Neuron (in vitro differentiated cells): Measurements from ENCODE around the gene C16orf89.
A peak's percentile ranks its signal among the peaks of the same experiment; 100 is the strongest.
"Not testable (repeated sequence)": the region's sequence is repeated elsewhere in the genome, so short reads cannot be mapped to it uniquely, and the experiment has no call there.

Experiments
- H2AFZ ChIP-seq: one replicate; pipeline ENCODE4 v1.6.1; 2013; ENCODE audit warnings: low read depth, mild to moderate bottlenecking, inconsistent platforms, low read length, moderate library complexity
- H3K27me3 ChIP-seq: one replicate; pipeline ENCODE4 v1.6.1; 2013; ENCODE audit warnings: low read length; ENCODE audit not compliant: insufficient read depth
- H3K36me3 ChIP-seq: one replicate; pipeline ENCODE4 v1.6.1; 2013; ENCODE audit warnings: low read length; ENCODE audit not compliant: insufficient read depth
- H3K4me1 ChIP-seq: one replicate; pipeline ENCODE4 v1.6.1; 2013; ENCODE audit warnings: low read length; ENCODE audit not compliant: insufficient read depth
- H3K4me3 ChIP-seq: 2 replicates; pipeline ENCODE4 v1.5.1; 2013; ENCODE audit warnings: mild to moderate bottlenecking, low read length, moderate library complexity
- H3K9me3 ChIP-seq: one replicate; pipeline ENCODE4 v1.6.1; 2013; ENCODE audit warnings: low read length

The C16orf89 gene

GRCh38 chr16:5073771-5074170 lies 8.0 kb upstream of the C16orf89 start:
- not testable (repeated sequence) for H3K4me1 ChIP-seq, H3K4me3 ChIP-seq, H2AFZ ChIP-seq, H3K9me3 ChIP-seq, H3K27me3 ChIP-seq
- peaks cover 22% of the 10 kb centered on the region for H3K36me3 ChIP-seq

GRCh38 chr16:5073279-5073629 lies 7.5 kb upstream of the C16orf89 start:
- Histone ChIP-seq H2AFZ (no peak overlapping the region), H3K9me3 (no peaks in the 10 kb centered on the region), H3K27me3 (no peaks in the 10 kb centered on the region), H3K4me3 (no peak overlapping the region), H3K36me3 (peaks cover 22% of the 10 kb centered on the region), H3K4me1 (peaks cover 6% of the 10 kb centered on the region)

- Histone ChIP-seq H2AFZ (peak overlapping the region; percentile 99), H3K4me3 (peak overlapping the region; percentile 93), H3K36me3 (peaks cover 22% of the 10 kb centered on the region), H3K27me3 (no peaks in the 10 kb centered on the region), H3K9me3 (no peaks in the 10 kb centered on the region), H3K4me1 (peaks cover 6% of the 10 kb centered on the region)
These were observed 6.8 kb upstream of the C16orf89 start for GRCh38 chr16:5072334-5073278.

GRCh38 chr16:5071681-5072333 lies 6.1 kb upstream of the C16orf89 start, which contains the start of gene ALG1:
Gene ALG1, plus strand, starts transcription at chr16:5071843. Its CDS starts 7 bp downstream, at chr16:5071850.
- Histone ChIP-seq H3K36me3 (peaks cover 17% of the 10 kb centered on the region), H3K4me1 (peaks cover 9% of the 10 kb centered on the region), H3K4me3 (peak within 1 kb of the TSS; percentile 93), H2AFZ (peak within 1 kb of the TSS; percentile 99), H3K9me3 (no peaks in the 10 kb centered on the region), H3K27me3 (no peaks in the 10 kb centered on the region)

GRCh38 chr16:5071341-5071680 lies 5.6 kb upstream of the C16orf89 start:
- peak overlapping the region; percentile 93 for H3K4me3 ChIP-seq
- peaks cover 9% of the 10 kb centered on the region for H3K4me1 ChIP-seq
- H3K9me3 ChIP-seq: no peaks in the 10 kb centered on the region
- H2AFZ ChIP-seq: peak overlapping the region; percentile 99
- H3K27me3 ChIP-seq: no peaks in the 10 kb centered on the region
- peaks cover 14% of the 10 kb centered on the region for H3K36me3 ChIP-seq

- Histone ChIP-seq H3K27me3 (no peaks in the 10 kb centered on the region), H3K4me1 (peaks cover 9% of the 10 kb centered on the region), H3K36me3 (peaks cover 7% of the 10 kb centered on the region), H3K9me3 (no peaks in the 10 kb centered on the region), H3K4me3 (no peak overlapping the region), H2AFZ (peak overlapping the region; percentile 99)
These were observed 4.9 kb upstream of the C16orf89 start for GRCh38 chr16:5070431-5071186.

- peaks cover 9% of the 10 kb centered on the region for H3K4me1 ChIP-seq
- no peaks in the 10 kb centered on the region for H3K27me3 ChIP-seq
- no peaks in the 10 kb centered on the region for H3K36me3 ChIP-seq
- no peak overlapping the region for H3K4me3 ChIP-seq
- H3K9me3 ChIP-seq: no peaks in the 10 kb centered on the region
- H2AFZ ChIP-seq: no peak overlapping the region
These were observed 4.1 kb upstream of the C16orf89 start for GRCh38 chr16:5069854-5070253.

GRCh38 chr16:5069048-5069447 lies 3.3 kb upstream of the C16orf89 start:
- H3K36me3 ChIP-seq: no peaks in the 10 kb centered on the region
- no peak overlapping the region for H3K4me3 ChIP-seq
- H3K4me1 ChIP-seq: peaks cover 9% of the 10 kb centered on the region
- H2AFZ ChIP-seq: no peak overlapping the region
- no peaks in the 10 kb centered on the region for H3K9me3 ChIP-seq
- H3K27me3 ChIP-seq: no peaks in the 10 kb centered on the region

GRCh38 chr16:5066511-5066910 lies 755 bp upstream of the C16orf89 start:
- no peak overlapping the region for H2AFZ ChIP-seq
- no peak overlapping the region for H3K4me3 ChIP-seq
- no peaks in the 10 kb centered on the region for H3K9me3 ChIP-seq
- no peaks in the 10 kb centered on the region for H3K36me3 ChIP-seq
- H3K4me1 ChIP-seq: peaks cover 2% of the 10 kb centered on the region
- no peaks in the 10 kb centered on the region for H3K27me3 ChIP-seq

GRCh38 chr16:5065326-5065725 lies 430 bp downstream of the C16orf89 start:
- H3K9me3 ChIP-seq: no peaks in the 10 kb centered on the region
- H3K36me3 ChIP-seq: no peaks in the 10 kb centered on the region
- no peak overlapping the region for H3K4me3 ChIP-seq
- peak overlapping the region; percentile 44 for H2AFZ ChIP-seq
- peaks cover 2% of the 10 kb centered on the region for H3K4me1 ChIP-seq
- H3K27me3 ChIP-seq: no peaks in the 10 kb centered on the region

- H3K4me1 ChIP-seq: peaks cover 2% of the 10 kb centered on the region
- H2AFZ ChIP-seq: no peak overlapping the region
- no peaks in the 10 kb centered on the region for H3K27me3 ChIP-seq
- H3K36me3 ChIP-seq: no peaks in the 10 kb centered on the region
- no peaks in the 10 kb centered on the region for H3K9me3 ChIP-seq
- H3K4me3 ChIP-seq: no peak overlapping the region
These were observed 841 bp downstream of the C16orf89 start for GRCh38 chr16:5064915-5065314.

GRCh38 chr16:5062790-5063765 lies 2.7 kb downstream of the C16orf89 start:
- Histone ChIP-seq H3K27me3 (no peaks in the 10 kb centered on the region), H3K4me1 (peaks cover 5% of the 10 kb centered on the region), H3K4me3 (no peak overlapping the region), H3K9me3 (no peaks in the 10 kb centered on the region), H3K36me3 (no peaks in the 10 kb centered on the region), H2AFZ (no peak overlapping the region)
